GM19438 (cell line): ENCODE results near the gene CLEC6A.
A peak's percentile ranks its signal among the peaks of the same experiment; 100 is the strongest.
"Not testable (repeated sequence)": the region's sequence is repeated elsewhere in the genome, so short reads cannot be mapped to it uniquely, and the experiment has no call there.

Experiments
- ATAC-seq: cut with Tn5 transposase; IDR thresholded peaks from one replicate; pipeline ENCODE4 v1.9.1; 2021; ENCODE audit warnings: low read depth; ENCODE audit not compliant: unreplicated experiment

CLEC6A gene

GRCh38 chr12:8493084-8493483 lies 37.3 kb downstream of the CLEC6A start:
- peak; percentile 95 for ATAC-seq

GRCh38 chr12:8495671-8496070 lies 39.9 kb downstream of the CLEC6A start:
- not testable (repeated sequence) for ATAC-seq

- not testable (repeated sequence) for ATAC-seq
These were observed 40.3 kb downstream of the CLEC6A start for GRCh38 chr12:8496074-8496473.

- ATAC-seq = no peak
These were observed 43.9 kb downstream of the CLEC6A start for GRCh38 chr12:8499616-8500015.

- ATAC-seq = no peak
These were observed 46.0 kb downstream of the CLEC6A start for GRCh38 chr12:8501720-8502119.

- ATAC-seq = no peak
These were observed 48.6 kb downstream of the CLEC6A start for GRCh38 chr12:8504351-8504750.

- no peak for ATAC-seq
These were observed 51.8 kb downstream of the CLEC6A start for GRCh38 chr12:8507596-8507995.

- no peak for ATAC-seq
These were observed 52.5 kb downstream of the CLEC6A start for GRCh38 chr12:8508223-8508622.

GRCh38 chr12:8508910-8509841 lies 53.4 kb downstream of the CLEC6A start:
- ATAC-seq = no peak

GRCh38 chr12:8513256-8513655 lies 57.5 kb downstream of the CLEC6A start, which contains the start of gene CLEC4D:
Gene CLEC4D, plus strand, starts transcription at chr12:8513503. Its CDS starts 230 bp downstream, at chr12:8513733.
- no peak for ATAC-seq

- no peak for ATAC-seq
These were observed 62.2 kb downstream of the CLEC6A start for GRCh38 chr12:8517971-8518370.

- ATAC-seq = no peak
These were observed 63.4 kb downstream of the CLEC6A start for GRCh38 chr12:8519171-8519570.

- no peak for ATAC-seq
These were observed 71.7 kb downstream of the CLEC6A start for GRCh38 chr12:8527250-8528130.
